K562 (cell line): Measurements from ENCODE around the gene TCAP. TPM values are rescaled to one million over a fixed set of nuclear protein-coding genes. Genes with fewer than 3 reads are reported as not detected.
A peak's percentile ranks its signal among the peaks of the same experiment; 100 is the strongest.

Source experiments
- CHD1 ChIP-seq: fragments of 200-600 bp; sonication (generic); IDR thresholded peaks from one replicate; pipeline ENCODE4 v1.6.1; 2012; ENCODE audit warnings: mild to moderate bottlenecking, moderate library complexity, low read length, inconsistent platforms
- CHD7 ChIP-seq: fragments of 200-600 bp; sonication (generic); IDR thresholded peaks from one replicate; pipeline ENCODE4 v1.6.1; 2012; ENCODE audit warnings: mild to moderate bottlenecking, low read depth, low read length, inconsistent platforms
- CTCFL ChIP-seq: IDR thresholded peaks from 2 replicates; pipeline ENCODE4 v1.6.1; 2011; ENCODE audit warnings: borderline replicate concordance, low read depth, mild to moderate bottlenecking, moderate library complexity, low read length; ENCODE audit not compliant: insufficient read depth, poor library complexity, severe bottlenecking
- HDAC2 ChIP-seq: fragments of 450-650 bp; IDR thresholded peaks from 2 replicates; pipeline ENCODE4 v1.6.1; 2016; ENCODE audit warnings: mild to moderate bottlenecking
- KLF13 ChIP-seq: fragments of 450-650 bp; IDR thresholded peaks from 2 replicates; pipeline ENCODE4 v1.6.1; 2016; ENCODE audit warnings: missing genetic modification characterization, low read depth, mild to moderate bottlenecking, missing compliant biosample characterization, moderate library complexity, borderline replicate concordance
- MEF2A ChIP-seq: IDR thresholded peaks from 2 replicates; pipeline ENCODE4 v1.6.1; 2011; ENCODE audit warnings: low read depth, mild to moderate bottlenecking, low read length, moderate library complexity; ENCODE audit not compliant: control insufficient read depth
- MTA2 ChIP-seq: fragments of 450-650 bp; IDR thresholded peaks from 2 replicates; pipeline ENCODE4 v1.6.1; 2016; ENCODE audit warnings: low read depth
- POLR2G ChIP-seq: fragments of 200-400 bp; formaldehyde crosslinking; IDR thresholded peaks from 2 replicates; pipeline ENCODE4 v1.6.1; 2017; ENCODE audit warnings: low read depth, mild to moderate bottlenecking, antibody characterized with exemption, low read length, moderate library complexity
- RUNX1 ChIP-seq: sonication (generic); IDR thresholded peaks from 2 replicates; pipeline ENCODE4 v1.6.1; 2016; ENCODE audit warnings: antibody characterized with exemption, low read depth
- SETDB1 ChIP-seq: IDR thresholded peaks from one replicate; pipeline ENCODE4 v1.6.1; 2012; ENCODE audit warnings: low read length, control low read depth, inconsistent platforms
- TCF3 ChIP-seq: sonication (generic); formaldehyde crosslinking; IDR thresholded peaks from 2 replicates; pipeline ENCODE4 v1.4.0; 2020; ENCODE audit warnings: mild to moderate bottlenecking, missing genetic modification reagents
- XRCC4 ChIP-seq: IDR thresholded peaks from one replicate; pipeline ENCODE4 v1.6.1; 2011; ENCODE audit not compliant: insufficient read depth, insufficient read length; ENCODE audit errors: extremely low read depth
- ZNF184 ChIP-seq: sonication (generic); formaldehyde crosslinking; IDR thresholded peaks from 2 replicates; pipeline ENCODE4 v1.5.0; 2020; ENCODE audit warnings: missing genetic modification reagents
- polyA plus RNA-seq, 8 experiments: library from polyadenylated mRNA; depleted of rRNA in 4 of 8; stranded (reverse) in 5 of 8; unstranded in 3 of 8; fragments of >200 nt; fragmentation: Nextera tagmentation in 2 of 8; fragmentation: Illumina TruSeq in 1 of 8; extraction: Ambion mirVana in 2 of 8; extraction: Trizol in 1 of 8; gene quantifications; 2 replicates each; pipeline versions ENCODE4 v1.2.1 to v1.2.3, GENCODE V29; 2011 to 2014; ENCODE audit warnings: inconsistent platforms in 1 of 8, missing spikeins in 1 of 8
- total RNA-seq, 7 experiments: library from RNA; depleted of rRNA in 6 of 7; stranded (reverse); fragments of >200 nt in 6 of 7; fragmentation: Illumina TruSeq in 2 of 7; extraction: Trizol in 2 of 7; gene quantifications; 2 replicates each; pipeline versions ENCODE4 v1.2.1 to v1.2.3, GENCODE V29; 2011 to 2021; ENCODE audit warnings: low replicate concordance in 1 of 7

TCAP gene
- total and polyA plus RNA-seq, 9 of the 15 experiments (the other 6 are each of a cell fraction or from before 2014, with no cell fraction given) = 0.33 to 1.4 (median 0.82) TPM; not detected in 2

GRCh38 chr17:39636927-39637736 lies 28.0 kb upstream of the TCAP start, which contains the start of gene STARD3 (continued):
- TF ChIP-seq KLF13 (tag) = peak; percentile 77; the same call in 1 of the 2 replicates
- no peak for TF ChIP-seq HDAC2
- TF ChIP-seq SETDB1 = no peak
- TF ChIP-seq MEF2A = no peak
- TF ChIP-seq XRCC4 = no peak
- TF ChIP-seq MTA2 = no peak
- peak; percentile 92 for TF ChIP-seq POLR2G
- TF ChIP-seq RUNX1 = no peak
- TF ChIP-seq CHD1 = no peak
- TF ChIP-seq CTCFL = no peak
- TF ChIP-seq TCF3 (CRISPR knock-in tag) = no peak
- no peak for TF ChIP-seq CHD7
- no peak for TF ChIP-seq ZNF184 (CRISPR knock-in tag)
